ENCODE data around the gene KLF13.

The KLF13 gene

GRCh38 chr15:31326156-31326874, at the start of gene KLF13:
Gene KLF13 (plus strand): TSS chr15:31326835. CDS start chr15:31327213, 378 bp downstream.
- DNase-seq (ENCODE audit: low spot score), result peak; percentile 99

GRCh38 chr15:31277335-31278060, 49.1 kb upstream of the KLF13 start:
- no peak for DNase-seq (ENCODE audit: low spot score)

- DNase-seq (ENCODE audit: low spot score), result no peak
Measured at GRCh38 chr15:31278061-31278445, 48.6 kb upstream of the KLF13 start.

- DNase-seq (ENCODE audit: low spot score), result no peak
Measured at GRCh38 chr15:31278544-31279220, 48.0 kb upstream of the KLF13 start.

GRCh38 chr15:31279221-31280045, 47.2 kb upstream of the KLF13 start:
- DNase-seq (ENCODE audit: low spot score), result no peak

- DNase-seq (ENCODE audit: low spot score), result no peak
Measured at GRCh38 chr15:31280046-31280830, 46.4 kb upstream of the KLF13 start.

- no peak for DNase-seq (ENCODE audit: low spot score)
Measured at GRCh38 chr15:31280831-31281216, 45.8 kb upstream of the KLF13 start.

GRCh38 chr15:31283043-31283442, 43.6 kb upstream of the KLF13 start:
- DNase-seq (ENCODE audit: low spot score), result no peak

- DNase-seq (ENCODE audit: low spot score), result no peak
Measured at GRCh38 chr15:31285772-31286261, 40.8 kb upstream of the KLF13 start.

GRCh38 chr15:31291048-31291578, 35.5 kb upstream of the KLF13 start:
- DNase-seq (ENCODE audit: low spot score), result no peak

GRCh38 chr15:31292391-31293015, 34.1 kb upstream of the KLF13 start:
- no peak for DNase-seq (ENCODE audit: low spot score)

GRCh38 chr15:31293655-31294054, 33.0 kb upstream of the KLF13 start:
- DNase-seq (ENCODE audit: low spot score), result no peak

- DNase-seq (ENCODE audit: low spot score), result no peak
Measured at GRCh38 chr15:31294067-31294466, 32.6 kb upstream of the KLF13 start.

- DNase-seq (ENCODE audit: low spot score), result no peak
Measured at GRCh38 chr15:31295658-31296057, 31.0 kb upstream of the KLF13 start.

- no peak for DNase-seq (ENCODE audit: low spot score)
Measured at GRCh38 chr15:31296219-31296645, 30.4 kb upstream of the KLF13 start.

GRCh38 chr15:31296646-31297574, 29.7 kb upstream of the KLF13 start:
- no peak for DNase-seq (ENCODE audit: low spot score)

GRCh38 chr15:31297575-31298456, 28.8 kb upstream of the KLF13 start:
- no peak for DNase-seq (ENCODE audit: low spot score)

GRCh38 chr15:31298707-31299172, 27.9 kb upstream of the KLF13 start:
- DNase-seq (ENCODE audit: low spot score), result no peak

Measured in germinal center (tissue), 1 donor.